ENCODE data around the gene BIN2. TPM values are rescaled to one million over a fixed set of nuclear protein-coding genes. Genes with fewer than 3 reads are reported as not detected.
A peak's percentile ranks its signal among the peaks of the same experiment; 100 is the strongest.

BIN2 gene
- total RNA-seq, 1 experiment from 2014 or later, result not detected

DNA sequence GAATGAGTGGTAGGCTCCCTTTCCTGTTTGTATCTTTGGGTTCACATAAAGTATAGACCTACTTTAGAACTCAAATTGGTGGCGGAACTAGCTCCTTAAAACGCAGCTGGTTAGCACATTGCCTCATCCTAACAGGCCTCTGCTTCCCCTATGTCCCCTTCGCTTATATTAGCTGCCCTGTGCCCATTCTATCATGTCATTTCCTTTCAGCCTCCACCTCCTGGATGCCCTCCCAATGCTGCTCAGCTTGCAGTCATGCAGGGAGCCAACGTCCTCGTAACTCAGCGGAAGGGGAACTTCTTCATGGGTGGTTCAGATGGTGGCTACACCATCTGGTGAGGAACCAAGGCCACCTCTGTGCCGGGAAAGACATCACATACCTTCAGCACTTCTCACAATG, 81.9 kb downstream of the BIN2 start:
- H3K27me3 Mint-ChIP-seq (ENCODE audit: insufficient read depth, unreplicated experiment), result no peaks in the 10 kb centered on the region
- no peak overlapping the region for H3K27ac Mint-ChIP-seq (ENCODE audit: low read depth, unreplicated experiment)
- ChIA-PET CTCF (interaction anchor here (0.6 to 1.0 kb wide), 2 partner anchors 10 to 1086 kb away, joined by 4 to 6 read pairs; no protein-coding TSS in a partner anchor), POLR2A (interaction anchor here (0.9 kb wide), 1 partner anchor 99 kb away, joined by 3 read pairs; no protein-coding TSS in a partner anchor)
- intact Hi-C loops (cut with micrococcal nuclease), result no loop called here
- BruUV-seq (replicated peaks), result no TSS peak
- H3K4me1 Mint-ChIP-seq (ENCODE audit: insufficient read depth, unreplicated experiment), result peaks cover 31% of the 10 kb centered on the region
- DNase-seq (ENCODE audit: unreplicated experiment), result no peak
- no peaks in the 10 kb centered on the region for H3K9me3 Mint-ChIP-seq (ENCODE audit: unreplicated experiment)
- TF ChIP-seq, protein P1, sequence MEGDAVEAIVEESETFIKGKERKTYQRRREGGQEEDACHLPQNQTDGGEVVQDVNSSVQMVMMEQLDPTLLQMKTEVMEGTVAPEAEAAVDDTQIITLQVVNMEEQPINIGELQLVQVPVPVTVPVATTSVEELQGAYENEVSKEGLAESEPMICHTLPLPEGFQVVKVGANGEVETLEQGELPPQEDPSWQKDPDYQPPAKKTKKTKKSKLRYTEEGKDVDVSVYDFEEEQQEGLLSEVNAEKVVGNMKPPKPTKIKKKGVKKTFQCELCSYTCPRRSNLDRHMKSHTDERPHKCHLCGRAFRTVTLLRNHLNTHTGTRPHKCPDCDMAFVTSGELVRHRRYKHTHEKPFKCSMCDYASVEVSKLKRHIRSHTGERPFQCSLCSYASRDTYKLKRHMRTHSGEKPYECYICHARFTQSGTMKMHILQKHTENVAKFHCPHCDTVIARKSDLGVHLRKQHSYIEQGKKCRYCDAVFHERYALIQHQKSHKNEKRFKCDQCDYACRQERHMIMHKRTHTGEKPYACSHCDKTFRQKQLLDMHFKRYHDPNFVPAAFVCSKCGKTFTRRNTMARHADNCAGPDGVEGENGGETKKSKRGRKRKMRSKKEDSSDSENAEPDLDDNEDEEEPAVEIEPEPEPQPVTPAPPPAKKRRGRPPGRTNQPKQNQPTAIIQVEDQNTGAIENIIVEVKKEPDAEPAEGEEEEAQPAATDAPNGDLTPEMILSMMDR (IDR thresholded peaks at IDR 0.05; ENCODE audit: unreplicated experiment), result no peak
- H3K4me3 Mint-ChIP-seq (ENCODE audit: unreplicated experiment), result no peak overlapping the region
- H3K36me3 Mint-ChIP-seq (ENCODE audit: insufficient read depth, unreplicated experiment), result peaks cover 74% of the 10 kb centered on the region

DNA sequence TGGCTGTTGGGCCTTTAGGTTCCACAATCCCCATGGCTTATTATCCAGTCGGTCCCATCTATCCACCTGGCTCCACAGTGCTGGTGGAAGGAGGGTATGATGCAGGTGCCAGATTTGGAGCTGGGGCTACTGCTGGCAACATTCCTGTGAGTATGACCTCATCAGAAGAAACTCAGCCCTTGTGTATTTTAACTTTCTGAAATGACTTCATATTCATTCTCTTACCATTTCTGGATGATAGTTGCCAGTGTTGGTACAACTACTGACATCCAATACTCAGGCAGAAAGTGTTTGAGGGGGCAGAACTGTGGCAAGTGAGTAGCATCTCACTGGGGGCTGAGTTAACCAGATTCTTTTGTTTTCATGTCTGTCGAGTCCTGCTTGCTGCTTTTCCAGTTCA, 83.0 kb downstream of the BIN2 start:
- H3K4me1 Mint-ChIP-seq (ENCODE audit: insufficient read depth, unreplicated experiment), result peaks cover 25% of the 10 kb centered on the region
- intact Hi-C loops (cut with micrococcal nuclease), result no loop called here
- CTCF ChIA-PET, result interaction anchor here (1.2 kb wide), 1 partner anchor 100 kb away, joined by 4 read pairs; no protein-coding TSS in a partner anchor
- H3K27me3 Mint-ChIP-seq (ENCODE audit: insufficient read depth, unreplicated experiment), result no peaks in the 10 kb centered on the region
- POLR2A ChIA-PET, result interaction anchor here (0.6 to 2.7 kb wide), 7 partner anchors 8 to 157 kb away, joined by 3 to 18 read pairs (median 4); partner anchors contain the start of gene CSRNP2
- DNase-seq (ENCODE audit: unreplicated experiment), result no peak
- H3K36me3 Mint-ChIP-seq (ENCODE audit: insufficient read depth, unreplicated experiment), result peaks cover 69% of the 10 kb centered on the region
- H3K4me3 Mint-ChIP-seq (ENCODE audit: unreplicated experiment), result peak overlapping the region; percentile 96
- no peaks in the 10 kb centered on the region for H3K9me3 Mint-ChIP-seq (ENCODE audit: unreplicated experiment)
- no TSS peak for BruUV-seq (replicated peaks)
- no peak overlapping the region for H3K27ac Mint-ChIP-seq (ENCODE audit: low read depth, unreplicated experiment)
- TF ChIP-seq, protein P1 (IDR thresholded peaks at IDR 0.05; ENCODE audit: unreplicated experiment), result no peak

DNA sequence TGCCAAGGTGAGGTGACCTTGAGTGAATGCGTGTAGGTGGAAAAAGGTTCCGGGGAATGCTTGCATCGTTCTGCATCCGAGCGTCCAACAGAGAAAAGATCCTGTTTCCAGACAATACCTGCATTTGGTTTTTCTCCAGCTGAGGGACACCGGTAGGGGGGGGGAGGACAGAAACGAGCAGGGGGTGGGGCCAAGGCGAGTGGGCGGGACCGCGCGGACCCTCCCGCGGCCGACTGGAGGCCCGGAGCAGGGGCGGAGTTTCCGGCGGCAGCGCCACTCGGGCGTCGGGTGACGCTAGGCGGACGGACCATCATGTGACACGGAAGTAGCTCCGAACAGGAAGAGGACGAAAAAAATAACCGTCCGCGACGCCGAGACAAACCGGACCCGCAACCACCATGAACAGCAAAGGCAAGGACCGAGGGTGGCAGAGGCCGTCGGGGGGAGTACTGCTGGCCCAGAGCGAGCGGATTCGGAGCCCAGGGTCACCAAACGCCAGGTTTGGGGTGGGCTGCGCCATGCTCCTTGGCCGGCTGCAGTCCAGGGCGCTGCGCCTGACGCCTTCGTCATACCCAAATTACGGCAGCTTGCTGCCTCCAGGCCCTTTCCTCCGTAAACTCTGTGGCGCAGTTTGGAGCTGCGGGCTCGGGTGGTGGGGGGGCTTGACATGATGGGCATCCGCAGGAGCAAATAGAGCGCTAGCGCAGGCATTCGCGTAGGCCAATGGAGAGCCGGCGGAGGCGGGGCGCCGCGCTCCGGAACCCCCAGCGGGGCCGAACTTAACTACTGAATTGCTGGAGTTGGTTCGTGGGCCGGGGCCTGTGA, 85.3 kb downstream of the BIN2 start, which contains the start of gene DAZAP2:
TSS of gene DAZAP2 (plus strand) at position 317 of the 825 bp plus-strand sequence. CDS start at position 399, 82 bp downstream.
- Mint-ChIP-seq H3K4me3 (ENCODE audit: unreplicated experiment) (peak within 1 kb of the TSS; percentile 96), H3K36me3 (ENCODE audit: insufficient read depth, unreplicated experiment) (peaks cover 53% of the 10 kb centered on the region)

More for the DNA sequence above, 85.3 kb downstream of the BIN2 start, which contains the start of gene DAZAP2:
- TF ChIP-seq, protein P1 (IDR thresholded peaks at IDR 0.05; ENCODE audit: unreplicated experiment), result no peak
- POLR2A ChIA-PET, result interaction anchor here (0.6 to 2.7 kb wide), 36 partner anchors 8 to 1435 kb away, joined by 3 to 38 read pairs (median 4); partner anchors contain the start of genes ATF1, CSRNP2, LETMD1 and POU6F1
- Mint-ChIP-seq H3K4me1 (ENCODE audit: insufficient read depth, unreplicated experiment) (peaks cover 22% of the 10 kb centered on the region), H3K9me3 (ENCODE audit: unreplicated experiment) (no peaks in the 10 kb centered on the region), H3K27ac (ENCODE audit: low read depth, unreplicated experiment) (peak within 1 kb of the TSS; percentile 100), H3K27me3 (ENCODE audit: insufficient read depth, unreplicated experiment) (no peaks in the 10 kb centered on the region)
- CTCF ChIA-PET, result interaction anchor here (0.6 to 1.7 kb wide), 7 partner anchors 10 to 344 kb away, joined by 3 to 8 read pairs (median 4); no protein-coding TSS in a partner anchor
- intact Hi-C loops (cut with micrococcal nuclease), result loop anchor here (1.0 to 5.0 kb wide), 2 partner anchors 19 to 191 kb away; partner anchors contain the start of gene LETMD1
- TSS peak; percentile 45 for BruUV-seq (replicated peaks)
- peak; percentile 92 for DNase-seq (ENCODE audit: unreplicated experiment)
